Duodenal mucosa (tissue), 2 donors: ENCODE data around the gene SFMBT1.

ENCODE experiments used
- H3K27ac ChIP-seq: one replicate; pipeline ENCODE4 v1.7.0; 2013; ENCODE audit warnings: low read depth, low read length
- H3K27me3 ChIP-seq, 2 donors: one replicate each; pipeline ENCODE4 v1.7.0; 2013; ENCODE audit warnings: low read length in 2 of 2, control low read depth in 1 of 2; ENCODE audit not compliant: insufficient read depth in 2 of 2, control insufficient read depth in 1 of 2
- H3K36me3 ChIP-seq, 2 donors: one replicate each; pipeline ENCODE4 v1.7.0; 2013; ENCODE audit warnings: low read length in 2 of 2, control low read depth in 1 of 2; ENCODE audit not compliant: insufficient read depth in 2 of 2, control insufficient read depth in 1 of 2
- H3K4me1 ChIP-seq, 2 donors: one replicate each; pipeline ENCODE4 v1.7.0; 2013; ENCODE audit warnings: low read length in 2 of 2, control low read depth in 1 of 2; ENCODE audit not compliant: insufficient read depth in 2 of 2, control insufficient read depth in 1 of 2
- H3K4me3 ChIP-seq, 2 donors: one replicate each; pipeline ENCODE4 v1.7.0; 2013; ENCODE audit warnings: low read length in 2 of 2, low read depth in 1 of 2
- H3K9ac ChIP-seq, 2 donors: one replicate each; pipeline ENCODE4 v1.7.0; 2013; ENCODE audit warnings: low read length in 2 of 2, low read depth in 1 of 2
- H3K9me3 ChIP-seq, 2 donors: one replicate each; pipeline ENCODE4 v1.7.0; 2013; ENCODE audit warnings: low read length in 2 of 2, control low read depth in 1 of 2; ENCODE audit not compliant: control insufficient read depth in 1 of 2

SFMBT1 gene

DNA sequence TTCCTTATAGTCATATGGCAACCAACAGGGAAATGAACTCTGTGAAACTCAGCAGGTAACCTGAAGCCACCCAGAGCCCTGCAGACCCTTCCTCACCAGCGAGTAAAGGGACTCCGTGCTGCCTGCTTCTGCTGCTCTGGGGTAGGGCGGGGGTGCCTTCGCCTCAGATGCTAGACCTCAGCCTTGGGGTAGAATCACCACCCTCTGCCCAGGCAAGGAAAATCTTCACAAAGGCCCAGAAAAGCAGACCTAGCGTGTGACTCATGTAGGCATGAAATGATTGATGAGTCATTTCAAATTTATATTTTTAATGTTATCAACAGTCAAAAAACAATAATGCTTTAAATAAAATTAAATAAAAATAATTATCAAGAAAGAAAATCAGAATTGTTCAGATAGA lies 155.1 kb downstream of the SFMBT1 start:
- no peak overlapping the region for H3K27ac ChIP-seq
- no peak overlapping the region for H3K9ac ChIP-seq
- H3K9me3 ChIP-seq, result no peaks in the 10 kb centered on the region
- H3K4me1 ChIP-seq, result peaks cover 14 to 30% of the 10 kb centered on the region in 2 donors
- H3K4me3 ChIP-seq, result no peak overlapping the region
- no peaks in the 10 kb centered on the region for H3K27me3 ChIP-seq
- H3K36me3 ChIP-seq, result no peaks in the 10 kb centered on the region

DNA sequence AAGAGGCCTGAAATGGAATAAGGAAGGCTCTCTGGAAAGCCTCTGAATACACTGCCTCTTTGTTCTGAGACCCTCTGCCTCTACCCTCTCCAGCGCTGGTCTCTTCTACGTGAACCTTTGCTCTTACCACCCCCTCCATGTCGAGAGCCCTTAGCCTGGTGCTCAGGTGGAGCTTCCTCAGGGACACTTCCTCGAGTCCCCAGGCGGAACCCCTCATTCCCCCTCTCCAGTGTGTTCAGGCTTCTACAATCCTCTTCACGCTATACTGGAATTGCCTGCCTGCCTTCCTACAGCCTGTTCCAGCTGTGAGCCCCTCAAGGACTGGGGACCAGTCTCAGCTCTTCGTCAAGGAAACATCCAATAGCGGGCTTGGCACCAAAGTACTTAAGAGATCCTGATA lies 156.0 kb downstream of the SFMBT1 start:
- no peaks in the 10 kb centered on the region for H3K27me3 ChIP-seq
- H3K9me3 ChIP-seq, result no peaks in the 10 kb centered on the region
- no peak overlapping the region for H3K9ac ChIP-seq
- peaks cover 0 to 5% of the 10 kb centered on the region in 2 donors for H3K36me3 ChIP-seq
- H3K4me1 ChIP-seq, result peaks cover 14 to 26% of the 10 kb centered on the region in 2 donors
- no peak overlapping the region for H3K4me3 ChIP-seq
- H3K27ac ChIP-seq, result no peak overlapping the region

DNA sequence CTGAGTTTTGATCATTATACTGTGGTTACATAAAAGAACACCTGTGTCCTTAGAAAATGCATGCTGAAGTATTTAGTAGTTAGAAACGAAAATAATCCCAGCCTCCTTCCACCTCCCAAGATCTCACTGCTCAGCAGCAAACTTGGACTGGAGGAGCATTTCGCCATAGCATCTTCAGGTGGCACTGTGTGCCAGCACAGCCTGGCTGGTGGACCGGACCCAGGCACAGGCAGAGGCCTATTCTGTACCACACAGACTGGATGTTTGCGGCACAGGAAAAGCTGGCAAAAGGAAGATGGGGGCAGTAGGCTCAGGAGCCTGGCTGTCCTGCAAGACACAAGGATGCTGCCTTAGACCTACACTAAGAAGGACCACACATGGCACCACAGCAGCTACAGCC lies 158.7 kb downstream of the SFMBT1 start:
- Histone ChIP-seq H3K36me3 (peaks cover 0 to 5% of the 10 kb centered on the region in 2 donors), H3K9ac (no peak overlapping the region), H3K4me1 (peaks cover 1 to 5% of the 10 kb centered on the region in 2 donors)

DNA sequence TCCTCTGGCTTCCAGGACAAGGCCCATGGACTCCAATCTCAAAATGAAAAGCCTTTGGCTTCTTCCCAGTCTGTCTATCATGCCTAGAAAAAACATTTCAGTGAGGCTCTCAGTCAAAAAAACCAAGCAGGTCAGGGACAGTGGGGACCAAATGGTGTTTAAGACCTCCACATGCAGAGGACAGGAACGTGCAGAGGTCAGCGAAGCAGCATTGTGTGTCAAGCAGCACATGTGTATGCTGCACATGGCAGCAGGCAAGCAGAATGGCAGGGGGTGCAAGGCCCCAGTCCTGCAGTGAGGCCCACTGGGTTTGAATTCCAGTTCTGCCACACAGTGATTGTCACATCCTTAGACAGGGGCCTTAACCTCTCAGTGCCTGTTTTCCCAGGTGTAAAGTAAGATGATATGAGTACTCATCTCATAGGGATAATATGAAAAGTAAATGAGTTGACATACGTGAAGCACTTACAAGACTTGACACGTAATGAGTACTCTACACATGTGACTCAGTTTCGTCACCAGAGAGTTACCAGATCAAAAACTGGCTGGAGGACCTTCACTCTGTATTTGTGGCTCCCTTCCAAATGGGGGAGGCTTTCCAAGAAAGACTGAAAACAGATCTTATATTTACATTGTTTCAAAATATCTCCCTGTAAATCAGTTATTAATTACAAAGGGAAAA lies 159.7 kb downstream of the SFMBT1 start:
- H3K27me3 ChIP-seq, result no peaks in the 10 kb centered on the region
- H3K36me3 ChIP-seq, result peaks cover 0 to 5% of the 10 kb centered on the region in 2 donors
- H3K9ac ChIP-seq, result no peak overlapping the region
- no peak overlapping the region for H3K4me3 ChIP-seq
- no peaks in the 10 kb centered on the region for H3K4me1 ChIP-seq
- H3K27ac ChIP-seq, result no peak overlapping the region
- no peaks in the 10 kb centered on the region for H3K9me3 ChIP-seq

More for the DNA sequence above, 158.7 kb downstream of the SFMBT1 start:
- Histone ChIP-seq H3K27me3 (no peaks in the 10 kb centered on the region), H3K9me3 (no peaks in the 10 kb centered on the region), H3K27ac (no peak overlapping the region), H3K4me3 (no peak overlapping the region)

DNA sequence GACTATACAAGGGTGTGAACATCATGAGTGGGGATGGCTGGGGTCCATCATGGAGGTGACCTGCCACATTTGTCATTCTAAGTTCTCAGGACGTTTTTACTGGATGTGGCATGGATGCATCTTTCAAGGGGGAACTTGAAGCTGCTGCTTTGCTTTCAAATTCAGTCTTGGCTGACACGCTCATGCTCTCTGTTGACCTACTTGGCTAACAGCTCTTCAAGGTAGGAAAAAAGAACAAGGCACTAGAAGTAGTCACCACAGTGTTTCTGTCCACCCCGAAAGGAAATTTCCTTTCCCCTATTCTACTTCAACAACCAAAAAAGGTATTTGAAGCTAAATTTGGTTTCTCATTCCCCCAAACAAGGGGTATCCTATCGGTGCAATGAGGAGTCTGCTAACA lies 163.5 kb downstream of the SFMBT1 start:
- Histone ChIP-seq H3K4me1 (no peaks in the 10 kb centered on the region), H3K9me3 (no peaks in the 10 kb centered on the region), H3K27ac (no peak overlapping the region), H3K9ac (no peak overlapping the region), H3K36me3 (peaks cover 0 to 5% of the 10 kb centered on the region in 2 donors), H3K27me3 (no peaks in the 10 kb centered on the region), H3K4me3 (no peak overlapping the region)

DNA sequence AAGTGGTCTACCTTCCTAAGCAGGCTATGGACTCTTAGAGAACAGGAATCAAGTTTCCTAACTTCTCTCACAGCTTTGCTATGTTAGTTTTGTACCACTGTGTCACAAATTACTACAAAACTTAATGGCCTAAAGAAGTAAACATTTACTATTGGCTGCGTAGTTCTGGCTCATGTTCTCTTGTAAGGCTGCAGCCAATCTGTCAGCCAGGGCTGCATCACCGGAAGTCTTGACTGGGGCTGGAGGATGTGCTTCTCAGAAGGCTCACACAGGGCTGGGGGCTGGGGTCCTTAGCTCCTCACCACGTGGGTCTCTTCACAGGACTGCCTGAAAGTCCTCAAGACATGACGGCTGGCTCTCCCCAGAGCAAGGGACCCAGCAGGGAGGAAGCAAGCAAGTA lies 164.0 kb downstream of the SFMBT1 start:
- Histone ChIP-seq H3K27me3 (no peaks in the 10 kb centered on the region), H3K4me1 (no peaks in the 10 kb centered on the region), H3K9ac (no peak overlapping the region), H3K4me3 (no peak overlapping the region), H3K27ac (no peak overlapping the region), H3K36me3 (peaks cover 0 to 5% of the 10 kb centered on the region in 2 donors), H3K9me3 (no peaks in the 10 kb centered on the region)

DNA sequence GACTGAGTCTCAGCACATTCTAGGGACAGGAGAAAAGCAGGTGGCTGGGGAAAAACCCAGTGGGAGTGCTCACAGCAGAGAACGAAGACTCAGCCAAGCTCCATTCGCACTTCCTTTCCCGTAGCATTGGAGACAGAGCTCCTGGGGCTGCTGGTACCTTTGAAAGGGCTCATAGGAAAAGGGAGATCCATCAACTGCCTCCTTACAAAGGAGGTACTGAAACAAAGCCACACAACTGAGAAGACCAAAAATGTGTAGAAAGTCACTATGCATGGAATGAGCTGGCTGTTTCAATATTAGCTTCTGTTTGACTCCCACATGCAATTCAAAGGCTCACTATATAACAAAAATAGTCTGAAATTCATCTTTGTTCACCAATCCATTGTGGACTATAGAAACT lies 165.4 kb downstream of the SFMBT1 start:
- Histone ChIP-seq H3K9ac (no peak overlapping the region), H3K4me1 (no peaks in the 10 kb centered on the region), H3K36me3 (peaks cover 0 to 3% of the 10 kb centered on the region in 2 donors), H3K4me3 (no peak overlapping the region), H3K27me3 (no peaks in the 10 kb centered on the region), H3K27ac (no peak overlapping the region), H3K9me3 (no peaks in the 10 kb centered on the region)

DNA sequence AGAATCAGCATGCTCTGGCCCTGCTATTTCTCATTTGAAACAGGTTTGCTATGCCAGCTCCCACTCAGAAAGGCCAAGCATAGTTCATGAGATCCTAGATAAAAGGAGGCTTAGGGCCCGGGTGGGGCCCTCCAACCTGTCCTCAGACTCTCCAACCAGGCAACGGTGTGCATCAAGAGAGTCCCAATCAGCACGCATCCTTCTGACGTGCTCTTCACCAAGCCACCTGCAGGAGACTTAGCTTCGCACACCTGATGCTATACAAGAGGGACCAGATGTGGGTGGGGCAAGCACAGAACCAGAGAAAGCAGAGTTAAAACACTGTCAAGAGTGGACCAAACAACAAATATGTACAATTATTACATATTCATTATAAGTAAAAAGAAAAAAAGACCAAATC lies 165.8 kb downstream of the SFMBT1 start:
- Histone ChIP-seq H3K9ac (no peak overlapping the region), H3K36me3 (no peaks in the 10 kb centered on the region), H3K4me3 (no peak overlapping the region), H3K27ac (no peak overlapping the region), H3K4me1 (no peaks in the 10 kb centered on the region), H3K27me3 (no peaks in the 10 kb centered on the region), H3K9me3 (no peaks in the 10 kb centered on the region)

DNA sequence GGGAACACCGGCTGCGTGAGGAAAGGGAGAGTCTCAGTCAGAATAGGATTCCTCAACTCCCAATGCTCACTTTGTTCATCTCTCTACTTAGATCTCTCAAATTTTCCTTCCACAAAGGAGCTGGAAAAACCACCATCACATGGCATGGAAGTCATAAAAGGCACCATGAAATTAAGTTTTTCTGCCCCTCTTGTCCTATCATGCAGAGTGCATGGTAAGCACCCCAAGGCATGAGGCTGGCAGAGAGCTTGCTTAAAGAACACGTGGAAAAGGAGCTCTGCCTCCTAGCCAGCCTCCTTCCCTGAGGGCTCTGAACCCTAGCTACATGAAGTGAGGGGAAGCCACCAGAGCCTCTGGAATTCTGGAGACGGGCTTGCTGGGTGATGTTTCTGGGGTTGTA lies 166.3 kb downstream of the SFMBT1 start:
- Histone ChIP-seq H3K27me3 (no peaks in the 10 kb centered on the region), H3K36me3 (no peaks in the 10 kb centered on the region), H3K9me3 (no peaks in the 10 kb centered on the region), H3K4me1 (no peaks in the 10 kb centered on the region), H3K4me3 (no peak overlapping the region), H3K27ac (no peak overlapping the region), H3K9ac (no peak overlapping the region)

DNA sequence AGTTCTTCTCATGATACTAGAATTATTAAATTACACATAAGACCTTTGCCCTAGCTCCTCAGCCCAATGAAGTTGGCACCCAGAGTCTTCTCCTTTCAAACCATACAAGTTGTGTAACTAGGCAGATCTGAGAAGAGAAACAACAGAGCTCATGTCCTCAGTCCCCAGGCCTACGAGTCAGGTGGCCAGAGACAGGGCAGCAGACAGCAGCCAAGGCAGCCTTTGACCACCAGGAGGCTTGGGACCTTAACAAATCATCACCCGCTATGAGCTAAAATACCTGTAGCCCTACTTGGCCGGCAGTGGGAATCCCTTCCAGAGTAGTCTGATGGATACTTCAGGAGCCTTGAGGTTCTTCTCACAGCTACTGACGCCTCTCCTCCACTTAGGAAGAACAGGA lies 166.8 kb downstream of the SFMBT1 start:
- no peaks in the 10 kb centered on the region for H3K27me3 ChIP-seq

More for the DNA sequence above, 166.8 kb downstream of the SFMBT1 start:
- Histone ChIP-seq H3K4me3 (no peak overlapping the region), H3K36me3 (no peaks in the 10 kb centered on the region), H3K4me1 (no peaks in the 10 kb centered on the region), H3K27ac (no peak overlapping the region), H3K9me3 (no peaks in the 10 kb centered on the region), H3K9ac (no peak overlapping the region)
